HTR-8/SVneo (cell line): ENCODE results near the gene WDSUB1.

Experiments used
- DNase-seq: peaks from one replicate; pipeline ENCODE4 v3.0.0; 2011; ENCODE audit warnings: low spot score, mixed read lengths; ENCODE audit not compliant: insufficient read length
- FAIRE-seq: peaks from 2 replicates; lab custom pipeline; 2011; peaks lifted over from hg19 to GRCh38; lab: Jason Lieb, UNC

Gene WDSUB1

DNA sequence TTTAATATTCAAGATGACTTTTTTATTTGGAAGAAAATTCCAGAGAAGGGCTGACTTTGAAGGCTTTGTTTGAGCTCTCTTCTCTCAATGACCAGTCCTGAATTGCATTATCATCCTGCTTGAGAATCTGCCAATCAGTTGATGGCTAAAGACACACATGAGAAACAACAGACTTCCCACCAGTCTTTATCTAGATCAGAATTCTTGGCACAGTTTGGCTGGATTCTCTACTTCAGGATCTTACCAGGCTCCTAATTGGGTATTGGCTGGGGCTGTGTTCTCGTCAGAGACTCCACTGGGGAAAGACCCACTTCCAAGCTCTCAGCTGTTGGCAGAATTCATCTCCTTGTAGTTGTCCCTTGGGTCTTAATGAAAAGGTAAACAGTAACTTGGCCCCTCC is 86.0 kb downstream of the WDSUB1 start:
- DNase-seq (no peak), FAIRE-seq (no peak)

- DNase-seq (no peak), FAIRE-seq (no peak)
Observed at GRCh38 chr2:159199761-159200465, 86.6 kb downstream of the WDSUB1 start.

DNA sequence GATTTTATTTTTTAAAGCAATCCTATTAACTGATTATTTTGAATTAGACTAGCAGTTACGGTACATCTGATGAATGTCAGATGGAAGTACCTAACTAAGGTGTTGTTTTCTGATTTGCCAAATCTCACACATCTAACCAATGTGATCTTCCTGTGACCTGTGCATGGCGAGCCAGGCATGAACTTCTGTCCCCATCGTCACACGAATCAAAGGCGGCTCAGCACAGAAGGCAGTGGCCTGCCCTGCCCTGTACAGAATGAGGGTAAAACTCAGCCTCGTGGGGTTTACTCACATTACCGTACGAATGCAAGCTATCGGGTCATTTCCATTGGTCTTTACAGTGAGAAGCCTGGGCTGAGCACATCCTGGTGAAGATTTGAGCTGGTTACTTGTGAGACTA is 87.3 kb downstream of the WDSUB1 start:
- no peak for DNase-seq
- no peak for FAIRE-seq

DNA sequence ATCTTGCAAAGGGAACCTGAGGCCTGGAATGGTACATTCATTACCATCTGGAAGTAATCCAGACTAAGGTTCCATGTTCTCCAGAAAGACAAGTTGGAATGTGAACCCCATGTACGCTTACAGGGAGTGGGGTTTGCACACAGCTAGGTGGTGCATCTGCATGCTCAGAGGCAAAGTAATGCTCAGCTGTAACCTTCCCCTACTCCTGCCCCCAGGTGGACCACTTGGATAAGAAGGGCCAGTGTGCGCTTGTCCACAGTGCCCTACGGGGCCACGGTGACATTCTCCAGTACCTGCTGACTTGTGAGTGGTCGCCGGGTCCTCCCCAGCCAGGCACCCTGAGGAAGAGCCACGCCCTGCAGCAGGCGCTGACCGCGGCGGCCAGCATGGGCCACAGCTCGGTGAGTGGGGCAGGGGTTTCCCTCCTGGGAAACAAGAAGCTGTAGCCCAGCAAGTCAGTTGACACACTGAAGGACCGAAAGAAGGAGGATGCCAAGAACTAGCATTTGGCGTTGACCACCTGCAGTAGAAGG is 90.0 kb downstream of the WDSUB1 start:
- DNase-seq = no peak
- no peak for FAIRE-seq

DNA sequence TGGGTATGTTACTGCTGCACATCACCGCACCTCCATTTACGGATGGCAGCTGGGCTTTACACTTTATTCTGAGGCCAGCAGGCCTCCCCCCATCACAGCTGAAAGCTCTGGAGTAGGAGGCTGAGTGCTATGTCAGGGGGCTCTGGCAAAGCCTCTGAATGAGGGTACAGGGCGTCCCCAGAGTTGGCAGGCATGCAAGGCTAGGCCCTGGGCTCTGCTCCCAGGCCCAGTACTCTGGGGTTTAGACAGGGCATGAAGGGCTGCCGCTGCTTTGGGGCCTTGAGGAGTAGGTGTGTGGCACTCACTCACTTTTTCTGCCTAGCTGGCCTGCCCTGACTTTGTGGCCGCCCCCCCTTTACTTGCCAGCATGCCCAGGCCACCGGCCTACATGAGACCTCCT is 90.8 kb downstream of the WDSUB1 start:
- no peak for FAIRE-seq
- DNase-seq = no peak

DNA sequence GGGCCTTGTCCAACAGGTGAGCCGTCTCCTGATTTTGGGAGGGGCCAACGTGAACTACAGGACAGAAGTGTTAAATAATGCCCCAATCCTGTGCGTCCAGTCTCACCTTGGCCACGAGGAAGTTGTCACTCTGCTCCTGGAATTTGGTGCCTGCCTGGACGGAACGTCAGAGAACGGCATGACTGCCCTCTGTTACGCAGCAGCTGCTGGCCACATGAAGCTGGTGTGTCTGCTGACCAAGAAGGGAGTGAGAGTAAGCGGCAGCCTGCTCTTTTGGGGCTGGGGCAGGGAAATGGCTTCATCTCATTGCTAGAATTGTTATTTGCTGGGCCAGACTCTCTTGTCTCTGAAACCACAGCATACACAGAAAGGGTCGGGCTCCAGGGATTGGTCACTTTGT is 92.3 kb downstream of the WDSUB1 start:
- FAIRE-seq = no peak
- no peak for DNase-seq

DNA sequence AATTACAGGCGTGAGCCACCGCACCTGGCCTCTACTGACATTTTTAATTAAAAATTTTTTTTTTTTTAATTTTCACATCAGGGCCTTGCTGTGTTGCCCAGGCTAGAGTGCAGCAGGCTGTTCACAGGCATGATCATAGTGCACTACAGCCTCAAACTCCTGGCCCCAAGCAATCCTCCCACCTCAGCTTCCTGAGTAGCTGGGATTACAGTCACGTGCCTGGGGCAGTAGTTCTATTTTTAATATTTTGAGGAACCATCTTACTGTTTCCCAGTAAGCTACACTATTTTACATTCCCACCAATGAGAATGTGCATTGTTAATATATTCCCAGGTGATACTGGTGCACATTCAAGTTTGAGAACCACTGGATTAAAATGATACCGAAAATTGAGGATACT is 92.7 kb downstream of the WDSUB1 start:
- FAIRE-seq (no peak), DNase-seq (no peak)

- FAIRE-seq (no peak), DNase-seq (no peak)
Observed at GRCh38 chr2:159192371-159192918, 94.1 kb downstream of the WDSUB1 start.

DNA sequence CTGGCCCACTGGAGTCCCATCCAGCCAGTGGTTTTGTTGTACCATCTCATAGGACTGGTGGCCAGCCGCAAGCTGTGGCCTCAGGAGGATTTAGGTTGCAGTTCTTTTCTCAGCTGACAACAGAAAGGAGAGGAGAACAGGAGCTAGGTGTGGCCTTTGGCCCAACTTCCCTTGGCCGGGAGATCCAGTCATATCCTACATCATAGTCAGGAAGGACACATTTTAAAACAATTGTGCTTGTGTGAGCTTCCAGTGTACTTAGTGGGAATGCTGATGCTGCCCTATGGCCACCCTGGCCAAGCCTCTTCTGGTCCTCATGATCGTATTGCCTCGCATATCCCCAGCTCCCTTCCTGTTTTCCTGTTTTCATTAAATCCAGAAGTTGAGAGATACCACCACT is 98.1 kb downstream of the WDSUB1 start:
- FAIRE-seq (no peak), DNase-seq (no peak)

GRCh38 chr2:159187106-159187505 is 99.4 kb downstream of the WDSUB1 start:
- DNase-seq (no peak), FAIRE-seq (no peak)

DNA sequence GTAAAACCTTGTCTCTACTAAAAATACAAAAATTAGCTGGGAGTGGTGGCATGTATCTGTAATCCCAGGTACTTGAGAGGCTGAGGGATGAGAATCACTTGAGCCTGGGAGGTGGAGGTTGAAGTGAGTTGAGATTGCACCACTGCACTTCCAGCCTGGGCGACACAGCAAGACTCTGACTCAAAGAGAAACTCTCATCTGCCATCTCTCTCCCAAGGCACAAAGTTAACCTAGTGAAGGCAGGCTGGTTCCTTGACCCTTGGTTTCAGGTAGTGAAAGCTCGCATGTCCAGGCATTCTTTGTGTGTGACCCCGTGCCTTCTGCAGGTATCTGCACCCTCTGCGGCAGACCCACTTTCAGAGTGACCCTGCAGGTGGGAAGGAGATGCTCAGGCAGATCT is 100.0 kb downstream of the WDSUB1 start:
- DNase-seq = no peak
- no peak for FAIRE-seq
